ENCODE measurements around the gene DPP8. TPM values are rescaled to one million over a fixed set of nuclear protein-coding genes. Genes with fewer than 3 reads are reported as not detected.

DPP8 gene
- total and polyA plus RNA-seq, 10 of the 15 experiments (the other 5 are each of a cell fraction or from before 2014, with no cell fraction given): 12.0 to 30.6 (median 24.3) TPM

DNA sequence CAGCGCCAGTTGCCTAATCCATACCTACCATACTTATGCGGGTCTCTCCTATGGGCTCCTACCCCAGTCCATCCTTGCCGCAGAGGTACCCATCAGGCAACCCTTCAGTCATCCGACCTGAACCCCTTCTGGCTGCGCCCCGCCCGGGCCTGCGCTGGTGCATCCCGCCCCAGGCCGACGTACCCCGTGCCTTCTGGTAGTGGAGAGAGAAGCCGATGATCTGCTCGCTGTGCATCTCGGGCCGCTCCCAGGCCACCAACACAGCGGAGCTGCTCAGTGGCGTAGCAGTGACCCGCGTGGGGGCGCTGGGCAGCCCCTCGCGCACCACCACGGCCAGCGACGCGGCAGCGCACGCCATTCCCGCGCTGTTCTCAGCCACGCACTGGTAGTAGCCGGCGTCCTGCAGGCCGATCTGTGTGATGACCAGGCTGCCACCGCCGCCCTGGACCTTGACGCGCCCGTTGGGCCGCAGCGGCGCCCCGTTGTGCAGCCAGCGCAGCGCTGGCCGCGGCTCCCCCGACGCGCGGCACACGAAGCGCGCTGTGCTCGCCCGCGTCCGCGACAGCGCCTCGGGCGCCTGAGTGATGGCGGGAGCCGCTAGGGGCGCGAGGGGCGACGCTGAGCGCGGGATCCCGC is 121.8 kb downstream of the DPP8 start:
- POLR2A ChIA-PET: no interaction called here
- RAD21 ChIA-PET (ENCODE audit: unreplicated experiment): no interaction called here
- intact Hi-C loops (cut with micrococcal nuclease; ENCODE audit: unreplicated experiment): no loop called here
- TF ChIP-seq ZNF622 (IDR thresholded peaks at IDR 0.05): no peak
- TF ChIP-seq FOXM1 (IDR thresholded peaks at IDR 0.05; ENCODE audit: low read depth, low read length): no peak
- TF ChIP-seq, protein P1, sequence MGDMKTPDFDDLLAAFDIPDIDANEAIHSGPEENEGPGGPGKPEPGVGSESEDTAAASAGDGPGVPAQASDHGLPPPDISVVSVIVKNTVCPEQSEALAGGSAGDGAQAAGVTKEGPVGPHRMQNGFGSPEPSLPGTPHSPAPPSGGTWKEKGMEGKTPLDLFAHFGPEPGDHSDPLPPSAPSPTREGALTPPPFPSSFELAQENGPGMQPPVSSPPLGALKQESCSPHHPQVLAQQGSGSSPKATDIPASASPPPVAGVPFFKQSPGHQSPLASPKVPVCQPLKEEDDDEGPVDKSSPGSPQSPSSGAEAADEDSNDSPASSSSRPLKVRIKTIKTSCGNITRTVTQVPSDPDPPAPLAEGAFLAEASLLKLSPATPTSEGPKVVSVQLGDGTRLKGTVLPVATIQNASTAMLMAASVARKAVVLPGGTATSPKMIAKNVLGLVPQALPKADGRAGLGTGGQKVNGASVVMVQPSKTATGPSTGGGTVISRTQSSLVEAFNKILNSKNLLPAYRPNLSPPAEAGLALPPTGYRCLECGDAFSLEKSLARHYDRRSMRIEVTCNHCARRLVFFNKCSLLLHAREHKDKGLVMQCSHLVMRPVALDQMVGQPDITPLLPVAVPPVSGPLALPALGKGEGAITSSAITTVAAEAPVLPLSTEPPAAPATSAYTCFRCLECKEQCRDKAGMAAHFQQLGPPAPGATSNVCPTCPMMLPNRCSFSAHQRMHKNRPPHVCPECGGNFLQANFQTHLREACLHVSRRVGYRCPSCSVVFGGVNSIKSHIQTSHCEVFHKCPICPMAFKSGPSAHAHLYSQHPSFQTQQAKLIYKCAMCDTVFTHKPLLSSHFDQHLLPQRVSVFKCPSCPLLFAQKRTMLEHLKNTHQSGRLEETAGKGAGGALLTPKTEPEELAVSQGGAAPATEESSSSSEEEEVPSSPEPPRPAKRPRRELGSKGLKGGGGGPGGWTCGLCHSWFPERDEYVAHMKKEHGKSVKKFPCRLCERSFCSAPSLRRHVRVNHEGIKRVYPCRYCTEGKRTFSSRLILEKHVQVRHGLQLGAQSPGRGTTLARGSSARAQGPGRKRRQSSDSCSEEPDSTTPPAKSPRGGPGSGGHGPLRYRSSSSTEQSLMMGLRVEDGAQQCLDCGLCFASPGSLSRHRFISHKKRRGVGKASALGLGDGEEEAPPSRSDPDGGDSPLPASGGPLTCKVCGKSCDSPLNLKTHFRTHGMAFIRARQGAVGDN (IDR thresholded peaks at IDR 0.05): no peak
- no peak for TF ChIP-seq CHD1 (IDR thresholded peaks at IDR 0.05; ENCODE audit: low read depth, low read length)
- TF ChIP-seq, protein P2, sequence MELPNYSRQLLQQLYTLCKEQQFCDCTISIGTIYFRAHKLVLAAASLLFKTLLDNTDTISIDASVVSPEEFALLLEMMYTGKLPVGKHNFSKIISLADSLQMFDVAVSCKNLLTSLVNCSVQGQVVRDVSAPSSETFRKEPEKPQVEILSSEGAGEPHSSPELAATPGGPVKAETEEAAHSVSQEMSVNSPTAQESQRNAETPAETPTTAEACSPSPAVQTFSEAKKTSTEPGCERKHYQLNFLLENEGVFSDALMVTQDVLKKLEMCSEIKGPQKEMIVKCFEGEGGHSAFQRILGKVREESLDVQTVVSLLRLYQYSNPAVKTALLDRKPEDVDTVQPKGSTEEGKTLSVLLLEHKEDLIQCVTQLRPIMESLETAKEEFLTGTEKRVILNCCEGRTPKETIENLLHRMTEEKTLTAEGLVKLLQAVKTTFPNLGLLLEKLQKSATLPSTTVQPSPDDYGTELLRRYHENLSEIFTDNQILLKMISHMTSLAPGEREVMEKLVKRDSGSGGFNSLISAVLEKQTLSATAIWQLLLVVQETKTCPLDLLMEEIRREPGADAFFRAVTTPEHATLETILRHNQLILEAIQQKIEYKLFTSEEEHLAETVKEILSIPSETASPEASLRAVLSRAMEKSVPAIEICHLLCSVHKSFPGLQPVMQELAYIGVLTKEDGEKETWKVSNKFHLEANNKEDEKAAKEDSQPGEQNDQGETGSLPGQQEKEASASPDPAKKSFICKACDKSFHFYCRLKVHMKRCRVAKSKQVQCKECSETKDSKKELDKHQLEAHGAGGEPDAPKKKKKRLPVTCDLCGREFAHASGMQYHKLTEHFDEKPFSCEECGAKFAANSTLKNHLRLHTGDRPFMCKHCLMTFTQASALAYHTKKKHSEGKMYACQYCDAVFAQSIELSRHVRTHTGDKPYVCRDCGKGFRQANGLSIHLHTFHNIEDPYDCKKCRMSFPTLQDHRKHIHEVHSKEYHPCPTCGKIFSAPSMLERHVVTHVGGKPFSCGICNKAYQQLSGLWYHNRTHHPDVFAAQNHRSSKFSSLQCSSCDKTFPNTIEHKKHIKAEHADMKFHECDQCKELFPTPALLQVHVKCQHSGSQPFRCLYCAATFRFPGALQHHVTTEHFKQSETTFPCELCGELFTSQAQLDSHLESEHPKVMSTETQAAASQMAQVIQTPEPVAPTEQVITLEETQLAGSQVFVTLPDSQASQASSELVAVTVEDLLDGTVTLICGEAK (IDR thresholded peaks at IDR 0.05; ENCODE audit: borderline replicate concordance): no peak
- TF ChIP-seq EP300 (IDR thresholded peaks at IDR 0.05; ENCODE audit: borderline replicate concordance in 1 of 2, control insufficient read depth in 1 of 2, low read depth in 2 of 2, low read length in 2 of 2): no peak
- TF ChIP-seq RFX5 (IDR thresholded peaks at IDR 0.05; ENCODE audit: low read depth, low read length): no peak
- no peak for TF ChIP-seq ZNF207 (IDR thresholded peaks at IDR 0.05; ENCODE audit: borderline replicate concordance)
- TF ChIP-seq KAT2A (conservative IDR thresholded peaks at IDR 0.05; ENCODE audit: control insufficient read depth, low read depth, low read length): no peak
- no peak for TF ChIP-seq HCFC1 (IDR thresholded peaks at IDR 0.05; ENCODE audit: low read length)
- TF ChIP-seq, protein P3, sequence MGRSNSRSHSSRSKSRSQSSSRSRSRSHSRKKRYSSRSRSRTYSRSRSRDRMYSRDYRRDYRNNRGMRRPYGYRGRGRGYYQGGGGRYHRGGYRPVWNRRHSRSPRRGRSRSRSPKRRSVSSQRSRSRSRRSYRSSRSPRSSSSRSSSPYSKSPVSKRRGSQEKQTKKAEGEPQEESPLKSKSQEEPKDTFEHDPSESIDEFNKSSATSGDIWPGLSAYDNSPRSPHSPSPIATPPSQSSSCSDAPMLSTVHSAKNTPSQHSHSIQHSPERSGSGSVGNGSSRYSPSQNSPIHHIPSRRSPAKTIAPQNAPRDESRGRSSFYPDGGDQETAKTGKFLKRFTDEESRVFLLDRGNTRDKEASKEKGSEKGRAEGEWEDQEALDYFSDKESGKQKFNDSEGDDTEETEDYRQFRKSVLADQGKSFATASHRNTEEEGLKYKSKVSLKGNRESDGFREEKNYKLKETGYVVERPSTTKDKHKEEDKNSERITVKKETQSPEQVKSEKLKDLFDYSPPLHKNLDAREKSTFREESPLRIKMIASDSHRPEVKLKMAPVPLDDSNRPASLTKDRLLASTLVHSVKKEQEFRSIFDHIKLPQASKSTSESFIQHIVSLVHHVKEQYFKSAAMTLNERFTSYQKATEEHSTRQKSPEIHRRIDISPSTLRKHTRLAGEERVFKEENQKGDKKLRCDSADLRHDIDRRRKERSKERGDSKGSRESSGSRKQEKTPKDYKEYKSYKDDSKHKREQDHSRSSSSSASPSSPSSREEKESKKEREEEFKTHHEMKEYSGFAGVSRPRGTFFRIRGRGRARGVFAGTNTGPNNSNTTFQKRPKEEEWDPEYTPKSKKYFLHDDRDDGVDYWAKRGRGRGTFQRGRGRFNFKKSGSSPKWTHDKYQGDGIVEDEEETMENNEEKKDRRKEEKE (IDR thresholded peaks at IDR 0.05): no peak
- TF ChIP-seq CBX5 (IDR thresholded peaks at IDR 0.05; ENCODE audit: low read depth): no peak

More for the DNA sequence above, 121.8 kb downstream of the DPP8 start:
- FAIRE-seq (no peak), DNase-seq (ENCODE audit: low read depth, low spot score) (no peak), ATAC-seq (no peak)
- no peak overlapping the region for H3K4me2 ChIP-seq (ENCODE audit: control insufficient read depth, insufficient read depth)
- no peaks in the 10 kb centered on the region for H3K9me3 ChIP-seq (replicated peaks; ENCODE audit: control insufficient read depth, insufficient read depth, low read length)
- no TSS peak for BruUV-seq (replicated peaks)
- H3K27ac ChIP-seq (ENCODE audit: control insufficient read depth, insufficient read depth): no peak overlapping the region
- WGBS (ENCODE audit: insufficient coverage, insufficient replicate concordance, low lambda C conversion rate, missing lambda C conversion rate): 47% methylated on average over 43 of the region's 72 CpGs
- H3K36me3 ChIP-seq (ENCODE audit: control insufficient read depth in 2 of 2, insufficient read depth in 2 of 2, low read length in 1 of 2): no peaks in the 10 kb centered on the region
- H3K4me3 ChIP-seq: no peak overlapping the region
- peaks cover 4% of the 10 kb centered on the region in 2 experiments for H3K27me3 ChIP-seq (replicated peaks in 1 of 2; ENCODE audit: control insufficient read depth in 2 of 2, insufficient read depth in 2 of 2, low read length in 1 of 2)
- SMC1A ChIA-PET (ENCODE audit: uncharacterized antibody, unreplicated experiment): interaction anchor here (0.5 kb wide), 1 partner anchor 80 kb away, joined by 3 read pairs; no protein-coding TSS in a partner anchor
- no peak overlapping the region for H3K9ac ChIP-seq (ENCODE audit: control insufficient read depth, insufficient read depth, low read length)
- H2AFZ ChIP-seq (ENCODE audit: control insufficient read depth, low read depth, low read length): no peak overlapping the region
- H4K20me1 ChIP-seq (ENCODE audit: control insufficient read depth, insufficient read depth): no peaks in the 10 kb centered on the region
- no peaks in the 10 kb centered on the region for H3K79me2 ChIP-seq (ENCODE audit: control insufficient read depth, insufficient read depth, low read length)
- CTCF ChIA-PET: interaction anchor here (1.1 to 2.5 kb wide), 2 partner anchors 10 to 76 kb away, joined by 9 to 10 read pairs; no protein-coding TSS in a partner anchor
- in situ Hi-C loops (cut with MboI): no loop called here
- no peaks in the 10 kb centered on the region for H3K4me1 ChIP-seq (ENCODE audit: control insufficient read depth, insufficient read depth, low read length)
